ENCODE measurements around the gene ATP8A2. TPM values are rescaled to one million over a fixed set of nuclear protein-coding genes. Genes with fewer than 3 reads are reported as not detected.

Gene ATP8A2
- total RNA-seq, 2 experiments from 2014 or later = 0.22 to 0.24 TPM

- Mint-ChIP-seq H3K27me3 (ENCODE audit: low read depth) (no peaks in the 10 kb centered on the region), H3K9me3 (no peaks in the 10 kb centered on the region), H3K4me1 (ENCODE audit: low read depth) (peaks cover 39% of the 10 kb centered on the region), H3K4me3 (no peak overlapping the region), H3K27ac (no peak overlapping the region), H3K36me3 (ENCODE audit: low read depth) (no peaks in the 10 kb centered on the region)
- intact Hi-C loops (cut with micrococcal nuclease) = loop anchor here (5.0 to 10.0 kb wide), 4 partner anchors 142 to 1615 kb away; partner anchors contain the start of genes MTMR6 and RNF6
- no peak for DNase-seq
- CTCF ChIA-PET = interaction anchor here (1.3 to 1.4 kb wide), 2 partner anchors 14 to 17 kb away, joined by 3 to 4 read pairs; no protein-coding TSS in a partner anchor
Observed at GRCh38 chr13:25869941-25870340, 498.2 kb downstream of the ATP8A2 start.

GRCh38 chr13:25871389-25872125, 499.8 kb downstream of the ATP8A2 start:
- H3K27ac Mint-ChIP-seq = no peak overlapping the region

GRCh38 chr13:25872481-25873241, 500.9 kb downstream of the ATP8A2 start:
- Mint-ChIP-seq H3K4me3 (no peak overlapping the region), H3K27ac (no peak overlapping the region), H3K4me1 (ENCODE audit: low read depth) (peaks cover 58% of the 10 kb centered on the region), H3K27me3 (ENCODE audit: low read depth) (no peaks in the 10 kb centered on the region), H3K9me3 (no peaks in the 10 kb centered on the region), H3K36me3 (ENCODE audit: low read depth) (no peaks in the 10 kb centered on the region)
- CTCF ChIA-PET = interaction anchor here (1.0 to 1.3 kb wide), 2 partner anchors 17 to 165 kb away, joined by 3 to 4 read pairs; no protein-coding TSS in a partner anchor
- intact Hi-C loops (cut with micrococcal nuclease) = loop anchor here (5.0 to 10.0 kb wide), 4 partner anchors 140 to 1618 kb away; partner anchors contain the start of genes MTMR6 and RNF6
- DNase-seq = peak; percentile 45

More at GRCh38 chr13:25871389-25872125, 499.8 kb downstream of the ATP8A2 start:
- DNase-seq = no peak
- H3K4me1 Mint-ChIP-seq (ENCODE audit: low read depth) = peaks cover 50% of the 10 kb centered on the region
- intact Hi-C loops (cut with micrococcal nuclease) = loop anchor here (1.0 to 10.0 kb wide), 6 partner anchors 24 to 1617 kb away; partner anchors contain the start of genes MTMR6 and RNF6
- no peaks in the 10 kb centered on the region for H3K9me3 Mint-ChIP-seq
- no peak overlapping the region for H3K4me3 Mint-ChIP-seq
- no peaks in the 10 kb centered on the region for H3K36me3 Mint-ChIP-seq (ENCODE audit: low read depth)
- CTCF ChIA-PET = interaction anchor here (0.5 to 1.3 kb wide), 2 partner anchors 15 to 120 kb away, joined by 3 to 4 read pairs; no protein-coding TSS in a partner anchor
- H3K27me3 Mint-ChIP-seq (ENCODE audit: low read depth) = no peaks in the 10 kb centered on the region

GRCh38 chr13:25873242-25873612, 501.5 kb downstream of the ATP8A2 start:
- no peak overlapping the region for H3K27ac Mint-ChIP-seq
- no peaks in the 10 kb centered on the region for H3K27me3 Mint-ChIP-seq (ENCODE audit: low read depth)
- H3K4me1 Mint-ChIP-seq (ENCODE audit: low read depth) = peaks cover 64% of the 10 kb centered on the region
- intact Hi-C loops (cut with micrococcal nuclease) = loop anchor here (5.0 to 10.0 kb wide), 4 partner anchors 139 to 1618 kb away; partner anchors contain the start of genes MTMR6 and RNF6
- CTCF ChIA-PET = interaction anchor here (1.0 kb wide), 1 partner anchor 164 kb away, joined by 3 read pairs; no protein-coding TSS in a partner anchor
- no peaks in the 10 kb centered on the region for H3K36me3 Mint-ChIP-seq (ENCODE audit: low read depth)
- H3K4me3 Mint-ChIP-seq = no peak overlapping the region
- no peak for DNase-seq
- H3K9me3 Mint-ChIP-seq = no peaks in the 10 kb centered on the region

GRCh38 chr13:25874064-25874737, 502.4 kb downstream of the ATP8A2 start:
- CTCF ChIA-PET = interaction anchor here (0.6 kb wide), 1 partner anchor 67 kb away, joined by 6 read pairs; no protein-coding TSS in a partner anchor
- no peak for DNase-seq
- no peak overlapping the region for H3K4me3 Mint-ChIP-seq
- H3K27ac Mint-ChIP-seq = peak overlapping the region; percentile 87
- no peaks in the 10 kb centered on the region for H3K9me3 Mint-ChIP-seq
- no peaks in the 10 kb centered on the region for H3K27me3 Mint-ChIP-seq (ENCODE audit: low read depth)
- H3K4me1 Mint-ChIP-seq (ENCODE audit: low read depth) = peaks cover 70% of the 10 kb centered on the region
- H3K36me3 Mint-ChIP-seq (ENCODE audit: low read depth) = no peaks in the 10 kb centered on the region
- intact Hi-C loops (cut with micrococcal nuclease) = loop anchor here (2.0 to 10.0 kb wide), 5 partner anchors 99 to 1619 kb away; partner anchors contain the start of genes MTMR6 and RNF6

- H3K9me3 Mint-ChIP-seq = no peaks in the 10 kb centered on the region
- CTCF ChIA-PET = interaction anchor here (0.6 kb wide), 1 partner anchor 67 kb away, joined by 6 read pairs; no protein-coding TSS in a partner anchor
- peaks cover 70% of the 10 kb centered on the region for H3K4me1 Mint-ChIP-seq (ENCODE audit: low read depth)
- H3K27ac Mint-ChIP-seq = peak overlapping the region; percentile 87
- H3K4me3 Mint-ChIP-seq = peak overlapping the region; percentile 40
- H3K36me3 Mint-ChIP-seq (ENCODE audit: low read depth) = no peaks in the 10 kb centered on the region
- DNase-seq = peak; percentile 87
- H3K27me3 Mint-ChIP-seq (ENCODE audit: low read depth) = no peaks in the 10 kb centered on the region
- intact Hi-C loops (cut with micrococcal nuclease) = loop anchor here (1.0 to 10.0 kb wide), 7 partner anchors 12 to 1620 kb away; partner anchors contain the start of genes MTMR6 and RNF6
Observed at GRCh38 chr13:25874907-25875306, 503.1 kb downstream of the ATP8A2 start.

- DNase-seq = no peak
- Mint-ChIP-seq H3K27ac (no peak overlapping the region), H3K4me3 (no peak overlapping the region), H3K9me3 (no peaks in the 10 kb centered on the region), H3K27me3 (ENCODE audit: low read depth) (no peaks in the 10 kb centered on the region), H3K36me3 (ENCODE audit: low read depth) (no peaks in the 10 kb centered on the region), H3K4me1 (ENCODE audit: low read depth) (peaks cover 68% of the 10 kb centered on the region)
- intact Hi-C loops (cut with micrococcal nuclease) = loop anchor here (10.0 kb wide), 3 partner anchors 349 to 1621 kb away; partner anchors contain the start of genes MTMR6 and RNF6
- CTCF ChIA-PET = no interaction called here
Observed at GRCh38 chr13:25876247-25876646, 504.5 kb downstream of the ATP8A2 start.

GRCh38 chr13:25879466-25879865, 507.7 kb downstream of the ATP8A2 start:
- intact Hi-C loops (cut with micrococcal nuclease) = loop anchor here (10.0 kb wide), 3 partner anchors 345 to 1625 kb away; partner anchors contain the start of genes MTMR6 and RNF6
- Mint-ChIP-seq H3K27me3 (ENCODE audit: low read depth) (no peaks in the 10 kb centered on the region), H3K4me1 (ENCODE audit: low read depth) (peaks cover 68% of the 10 kb centered on the region), H3K9me3 (no peaks in the 10 kb centered on the region), H3K4me3 (no peak overlapping the region), H3K36me3 (ENCODE audit: low read depth) (no peaks in the 10 kb centered on the region), H3K27ac (no peak overlapping the region)
- CTCF ChIA-PET = no interaction called here
- no peak for DNase-seq

- H3K27me3 Mint-ChIP-seq (ENCODE audit: low read depth) = no peaks in the 10 kb centered on the region
- H3K27ac Mint-ChIP-seq = no peak overlapping the region
- no peaks in the 10 kb centered on the region for H3K36me3 Mint-ChIP-seq (ENCODE audit: low read depth)
- CTCF ChIA-PET = interaction anchor here (0.6 to 0.8 kb wide), 2 partner anchors 14 to 690 kb away, joined by 3 to 4 read pairs; no protein-coding TSS in a partner anchor
- no peak overlapping the region for H3K4me3 Mint-ChIP-seq
- intact Hi-C loops (cut with micrococcal nuclease) = loop anchor here (1.0 kb wide), 1 partner anchor 22 kb away; no protein-coding TSS in a partner anchor
- H3K4me1 Mint-ChIP-seq (ENCODE audit: low read depth) = peaks cover 61% of the 10 kb centered on the region
- DNase-seq = no peak
- H3K9me3 Mint-ChIP-seq = no peaks in the 10 kb centered on the region
Observed at GRCh38 chr13:25881136-25881926, 509.6 kb downstream of the ATP8A2 start.

- CTCF ChIA-PET = interaction anchor here (0.6 kb wide), 1 partner anchor 691 kb away, joined by 4 read pairs; no protein-coding TSS in a partner anchor
- no peak for DNase-seq
- no peaks in the 10 kb centered on the region for H3K9me3 Mint-ChIP-seq
- intact Hi-C loops (cut with micrococcal nuclease) = loop anchor here (1.0 kb wide), 1 partner anchor 21 kb away; no protein-coding TSS in a partner anchor
- peaks cover 63% of the 10 kb centered on the region for H3K4me1 Mint-ChIP-seq (ENCODE audit: low read depth)
- H3K27ac Mint-ChIP-seq = no peak overlapping the region
- no peak overlapping the region for H3K4me3 Mint-ChIP-seq
- no peaks in the 10 kb centered on the region for H3K36me3 Mint-ChIP-seq (ENCODE audit: low read depth)
- H3K27me3 Mint-ChIP-seq (ENCODE audit: low read depth) = no peaks in the 10 kb centered on the region
Observed at GRCh38 chr13:25881971-25882451, 510.2 kb downstream of the ATP8A2 start.

All from activated naive CD4-positive, alpha-beta T cell treated with anti-CD3 and anti-CD28 coated beads for 36 hours (primary cell).